Stomach (tissue), 4 donors: ENCODE data around the gene HIGD1B.

Experiments
- POLR2A ChIP-seq, 4 donors: fragments of 450-650 bp; IDR thresholded peaks; one replicate each; pipeline ENCODE4 v1.6.1; 2016; ENCODE audit warnings: antibody characterized with exemption in 4 of 4, control low read depth in 2 of 4, mild to moderate bottlenecking in 1 of 4, moderate library complexity in 1 of 4
- TF ChIP-seq, protein P1 (sequence below), 7 experiments: fragments of 450-650 bp in 4 of 7; fragments of 200-600 bp in 3 of 7; sonication (generic) in 3 of 7; IDR thresholded peaks; one replicate each; pipeline ENCODE4 v1.5.1; 2016 to 2019; ENCODE audit warnings: antibody characterized with exemption in 7 of 7, control low read depth in 2 of 7, mild to moderate bottlenecking in 1 of 7

DNA sequence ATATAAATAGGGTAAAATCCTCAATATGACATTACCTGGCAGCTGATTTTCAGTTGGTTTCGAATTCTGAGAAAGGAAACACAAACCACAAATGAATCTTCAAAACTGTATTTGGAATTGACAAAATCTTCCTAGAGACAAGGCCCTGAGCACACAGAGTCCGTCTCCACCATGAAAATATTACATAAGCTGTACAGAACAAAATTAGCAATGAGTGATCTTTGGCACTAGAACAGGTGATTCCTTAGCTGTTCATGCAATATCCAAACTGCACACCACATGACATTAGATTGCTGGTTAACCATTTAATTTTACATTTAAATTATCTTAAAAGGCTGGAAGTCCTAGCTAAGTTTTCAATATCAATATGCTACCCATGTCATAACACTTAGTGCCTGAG, 49.3 kb upstream of the HIGD1B start:
- TF ChIP-seq, protein P1, sequence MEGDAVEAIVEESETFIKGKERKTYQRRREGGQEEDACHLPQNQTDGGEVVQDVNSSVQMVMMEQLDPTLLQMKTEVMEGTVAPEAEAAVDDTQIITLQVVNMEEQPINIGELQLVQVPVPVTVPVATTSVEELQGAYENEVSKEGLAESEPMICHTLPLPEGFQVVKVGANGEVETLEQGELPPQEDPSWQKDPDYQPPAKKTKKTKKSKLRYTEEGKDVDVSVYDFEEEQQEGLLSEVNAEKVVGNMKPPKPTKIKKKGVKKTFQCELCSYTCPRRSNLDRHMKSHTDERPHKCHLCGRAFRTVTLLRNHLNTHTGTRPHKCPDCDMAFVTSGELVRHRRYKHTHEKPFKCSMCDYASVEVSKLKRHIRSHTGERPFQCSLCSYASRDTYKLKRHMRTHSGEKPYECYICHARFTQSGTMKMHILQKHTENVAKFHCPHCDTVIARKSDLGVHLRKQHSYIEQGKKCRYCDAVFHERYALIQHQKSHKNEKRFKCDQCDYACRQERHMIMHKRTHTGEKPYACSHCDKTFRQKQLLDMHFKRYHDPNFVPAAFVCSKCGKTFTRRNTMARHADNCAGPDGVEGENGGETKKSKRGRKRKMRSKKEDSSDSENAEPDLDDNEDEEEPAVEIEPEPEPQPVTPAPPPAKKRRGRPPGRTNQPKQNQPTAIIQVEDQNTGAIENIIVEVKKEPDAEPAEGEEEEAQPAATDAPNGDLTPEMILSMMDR (IDR thresholded peaks at IDR 0.05), result no peak
- TF ChIP-seq POLR2A (IDR thresholded peaks at IDR 0.05), result no peak
